HepG2 (cell line): ENCODE results near the gene SUN5. TPM values are rescaled to one million over a fixed set of nuclear protein-coding genes. Genes with fewer than 3 reads are reported as not detected.

Experiments
- E2F5 ChIP-seq: sonication (generic); formaldehyde crosslinking; conservative IDR thresholded peaks from 2 replicates; pipeline ENCODE4 v1.4.0; 2020; ENCODE audit warnings: missing genetic modification reagents
- HES4 ChIP-seq: sonication (generic); formaldehyde crosslinking; IDR thresholded peaks from 2 replicates; pipeline ENCODE4 v1.9.0; 2021; ENCODE audit warnings: mild to moderate bottlenecking, missing genetic modification reagents, borderline replicate concordance
- HMGXB3 ChIP-seq: sonication (generic); formaldehyde crosslinking; IDR thresholded peaks from 2 replicates; pipeline ENCODE4 v1.4.0; 2020; ENCODE audit warnings: missing genetic modification reagents, borderline replicate concordance
- SAP130 ChIP-seq: IDR thresholded peaks from 2 replicates; pipeline ENCODE4 v1.6.1; 2016; ENCODE audit warnings: low read depth
- SPEN ChIP-seq: sonication (generic); formaldehyde crosslinking; IDR thresholded peaks from 2 replicates; pipeline ENCODE4 v1.5.1; 2020; ENCODE audit warnings: low read depth, mild to moderate bottlenecking, missing genetic modification reagents
- SUZ12 ChIP-seq: fragments of 150-350 bp; IDR thresholded peaks from 2 replicates; pipeline ENCODE4 v1.6.1; 2014; ENCODE audit warnings: low read depth, low read length
- TMF1 ChIP-seq: sonication (generic); formaldehyde crosslinking; IDR thresholded peaks from 2 replicates; pipeline ENCODE4 v1.8.1; 2022; ENCODE audit warnings: low read depth, missing genetic modification reagents
- ZNF124 ChIP-seq: sonication (generic); formaldehyde crosslinking; IDR thresholded peaks from 2 replicates; pipeline ENCODE4 v1.4.0; 2020; ENCODE audit warnings: missing genetic modification reagents
- ZNF646 ChIP-seq: sonication (generic); formaldehyde crosslinking; IDR thresholded peaks from 2 replicates; pipeline ENCODE4 v1.9.0; 2021; ENCODE audit warnings: mild to moderate bottlenecking, missing genetic modification reagents
- ZNF782 ChIP-seq: sonication (generic); formaldehyde crosslinking; IDR thresholded peaks from 2 replicates; pipeline ENCODE4 v1.4.0; 2020; ENCODE audit warnings: missing genetic modification reagents, mild to moderate bottlenecking, borderline replicate concordance
- ZNF841 ChIP-seq: sonication (generic); formaldehyde crosslinking; IDR thresholded peaks from 2 replicates; pipeline ENCODE4 v1.8.1; 2023; ENCODE audit warnings: missing genetic modification reagents, borderline replicate concordance
- polyA plus RNA-seq, 8 experiments: library from polyadenylated mRNA; depleted of rRNA in 3 of 8; stranded (reverse) in 7 of 8; unstranded in 1 of 8; fragments of >200 nt; fragmentation: Illumina TruSeq in 4 of 8; extraction: Trizol in 4 of 8; gene quantifications; 2 replicates each; pipeline versions ENCODE4 v1.2.1 to v1.2.3, GENCODE V29; 2011 to 2016; ENCODE audit warnings: low read depth in 4 of 8, missing spikeins in 1 of 8, mixed read lengths in 1 of 8; ENCODE audit not compliant: insufficient read depth in 1 of 8
- total RNA-seq, 5 experiments: library from RNA; depleted of rRNA; stranded (reverse); fragments of >200 nt; fragmentation: Illumina TruSeq; extraction: Trizol; gene quantifications; 2 replicates each; pipeline ENCODE4 v1.2.3, GENCODE V29; 2016; ENCODE audit warnings: low read depth in 1 of 5
- TF ChIP-seq, protein P1 (sequence below): IDR thresholded peaks from 2 replicates; pipeline ENCODE4 v1.4.0; 2020; ENCODE audit warnings: mild to moderate bottlenecking, missing genetic modification reagents

The SUN5 gene
- total and polyA plus RNA-seq, 2 of the 13 experiments (the other 11 are each of a cell fraction or from before 2014, with no cell fraction given): not detected

DNA sequence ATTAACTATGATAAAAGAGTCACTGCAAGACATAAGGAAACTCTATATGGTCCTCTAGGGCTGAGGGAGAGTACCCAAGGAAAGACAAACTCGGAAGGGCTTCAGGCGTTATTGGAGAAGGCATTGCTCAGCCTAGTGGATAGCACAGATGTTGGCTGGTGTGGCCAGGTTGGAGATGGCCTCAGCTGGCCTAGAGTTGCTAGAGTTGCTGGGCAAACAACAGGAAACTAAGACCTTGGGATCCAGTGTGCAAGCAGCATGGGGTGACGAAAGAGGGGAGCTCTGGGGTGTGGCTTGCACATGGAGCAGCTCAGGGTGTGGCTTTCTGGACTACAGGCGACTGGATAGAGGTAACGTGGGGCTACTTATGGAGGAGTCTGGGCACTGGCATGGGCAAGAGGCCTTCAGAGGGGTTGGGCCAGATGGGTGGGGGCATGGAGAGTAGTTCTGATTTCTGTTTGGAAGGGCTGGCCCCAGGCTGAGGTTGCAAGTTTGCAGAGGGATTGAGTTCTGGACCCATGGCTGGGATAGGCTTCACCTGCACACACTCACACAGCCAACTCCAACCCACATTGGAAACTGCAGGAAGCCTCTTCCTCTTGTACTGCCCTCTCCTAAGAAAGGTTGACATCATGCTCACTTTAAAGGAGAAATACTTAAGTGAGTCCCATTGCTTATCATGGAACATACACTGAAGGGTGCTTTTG is 22.0 kb upstream of the SUN5 start (continued):
- TF ChIP-seq HMGXB3 (CRISPR knock-in tag): peak; percentile 21; the same call in 1 of the 2 replicates
- 0 out of 2 replicates have a peak, but pooled peaks have one; percentile 32 for TF ChIP-seq SPEN (CRISPR knock-in tag)
- 0 out of 2 replicates have a peak, but pooled peaks have one; percentile 34 for TF ChIP-seq E2F5 (CRISPR knock-in tag)
- TF ChIP-seq ZNF782: no peak
- no peak for TF ChIP-seq ZNF124
- no peak; the same call in 1 of the 2 replicates for TF ChIP-seq HES4 (CRISPR knock-in tag)
- peak; percentile 50; the same call in 1 of the 2 replicates for TF ChIP-seq ZNF646 (CRISPR knock-in tag)
- TF ChIP-seq SUZ12: no peak
- TF ChIP-seq TMF1 (CRISPR knock-in tag): peak; percentile 78; the same call in 1 of the 2 replicates
- TF ChIP-seq SAP130 (CRISPR knock-in tag): peak; percentile 43; the same call in 1 of the 2 replicates
- TF ChIP-seq, protein P1, sequence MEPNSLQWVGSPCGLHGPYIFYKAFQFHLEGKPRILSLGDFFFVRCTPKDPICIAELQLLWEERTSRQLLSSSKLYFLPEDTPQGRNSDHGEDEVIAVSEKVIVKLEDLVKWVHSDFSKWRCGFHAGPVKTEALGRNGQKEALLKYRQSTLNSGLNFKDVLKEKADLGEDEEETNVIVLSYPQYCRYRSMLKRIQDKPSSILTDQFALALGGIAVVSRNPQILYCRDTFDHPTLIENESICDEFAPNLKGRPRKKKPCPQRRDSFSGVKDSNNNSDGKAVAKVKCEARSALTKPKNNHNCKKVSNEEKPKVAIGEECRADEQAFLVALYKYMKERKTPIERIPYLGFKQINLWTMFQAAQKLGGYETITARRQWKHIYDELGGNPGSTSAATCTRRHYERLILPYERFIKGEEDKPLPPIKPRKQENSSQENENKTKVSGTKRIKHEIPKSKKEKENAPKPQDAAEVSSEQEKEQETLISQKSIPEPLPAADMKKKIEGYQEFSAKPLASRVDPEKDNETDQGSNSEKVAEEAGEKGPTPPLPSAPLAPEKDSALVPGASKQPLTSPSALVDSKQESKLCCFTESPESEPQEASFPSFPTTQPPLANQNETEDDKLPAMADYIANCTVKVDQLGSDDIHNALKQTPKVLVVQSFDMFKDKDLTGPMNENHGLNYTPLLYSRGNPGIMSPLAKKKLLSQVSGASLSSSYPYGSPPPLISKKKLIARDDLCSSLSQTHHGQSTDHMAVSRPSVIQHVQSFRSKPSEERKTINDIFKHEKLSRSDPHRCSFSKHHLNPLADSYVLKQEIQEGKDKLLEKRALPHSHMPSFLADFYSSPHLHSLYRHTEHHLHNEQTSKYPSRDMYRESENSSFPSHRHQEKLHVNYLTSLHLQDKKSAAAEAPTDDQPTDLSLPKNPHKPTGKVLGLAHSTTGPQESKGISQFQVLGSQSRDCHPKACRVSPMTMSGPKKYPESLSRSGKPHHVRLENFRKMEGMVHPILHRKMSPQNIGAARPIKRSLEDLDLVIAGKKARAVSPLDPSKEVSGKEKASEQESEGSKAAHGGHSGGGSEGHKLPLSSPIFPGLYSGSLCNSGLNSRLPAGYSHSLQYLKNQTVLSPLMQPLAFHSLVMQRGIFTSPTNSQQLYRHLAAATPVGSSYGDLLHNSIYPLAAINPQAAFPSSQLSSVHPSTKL (CRISPR knock-in tag): 0 out of 2 replicates have a peak, but pooled peaks have one; percentile 51
- TF ChIP-seq ZNF841 (CRISPR knock-in tag): peak; percentile 80; the same call in 1 of the 2 replicates
